ENCODE results near the gene RAD18.

Gene RAD18

GRCh38 chr3:8988791-8989558 is 25.7 kb upstream of the RAD18 start:
- TF ChIP-seq TAF1 (IDR thresholded peaks at IDR 0.05; ENCODE audit: borderline replicate concordance, insufficient read depth, low read length) (no peak), POLR2AphosphoS5 (IDR thresholded peaks at IDR 0.05; ENCODE audit: low read depth, low read length) (no peak), FOXP2 (optimal IDR thresholded peaks at IDR 0.05; ENCODE audit: borderline replicate concordance, extremely low read depth, extremely low read length, insufficient read depth) (no peak), REST (IDR thresholded peaks at IDR 0.05; ENCODE audit: insufficient read depth in 1 of 2, low read depth in 2 of 2, low read length in 2 of 2) (no peak), SIN3A (IDR thresholded peaks at IDR 0.05; ENCODE audit: borderline replicate concordance, insufficient read depth, low read length) (no peak)

- TF ChIP-seq FOXP2 (optimal IDR thresholded peaks at IDR 0.05; ENCODE audit: borderline replicate concordance, extremely low read depth, extremely low read length, insufficient read depth) (no peak), POLR2AphosphoS5 (IDR thresholded peaks at IDR 0.05; ENCODE audit: low read depth, low read length) (no peak), SIN3A (IDR thresholded peaks at IDR 0.05; ENCODE audit: borderline replicate concordance, insufficient read depth, low read length) (no peak)
Observed at GRCh38 chr3:8988384-8988655, 25.0 kb upstream of the RAD18 start.

- TF ChIP-seq REST (IDR thresholded peaks at IDR 0.05; ENCODE audit: insufficient read depth in 1 of 2, low read depth in 2 of 2, low read length in 2 of 2) (no peak), POLR2AphosphoS5 (IDR thresholded peaks at IDR 0.05; ENCODE audit: low read depth, low read length) (no peak), TAF1 (IDR thresholded peaks at IDR 0.05; ENCODE audit: borderline replicate concordance, insufficient read depth, low read length) (no peak), FOXP2 (optimal IDR thresholded peaks at IDR 0.05; ENCODE audit: borderline replicate concordance, extremely low read depth, extremely low read length, insufficient read depth) (no peak), SIN3A (IDR thresholded peaks at IDR 0.05; ENCODE audit: borderline replicate concordance, insufficient read depth, low read length) (no peak)
Observed at GRCh38 chr3:8987645-8988383, 24.5 kb upstream of the RAD18 start.

GRCh38 chr3:8987226-8987625 is 24.0 kb upstream of the RAD18 start:
- TF ChIP-seq POLR2AphosphoS5 (IDR thresholded peaks at IDR 0.05; ENCODE audit: low read depth, low read length): no peak
- TF ChIP-seq TAF1 (IDR thresholded peaks at IDR 0.05; ENCODE audit: borderline replicate concordance, insufficient read depth, low read length): no peak
- no peak for TF ChIP-seq SIN3A (IDR thresholded peaks at IDR 0.05; ENCODE audit: borderline replicate concordance, insufficient read depth, low read length)
- no peak for TF ChIP-seq FOXP2 (optimal IDR thresholded peaks at IDR 0.05; ENCODE audit: borderline replicate concordance, extremely low read depth, extremely low read length, insufficient read depth)
- TF ChIP-seq REST (IDR thresholded peaks at IDR 0.05; ENCODE audit: insufficient read depth in 1 of 2, low read depth in 2 of 2, low read length in 2 of 2): no peak

- TF ChIP-seq FOXP2 (optimal IDR thresholded peaks at IDR 0.05; ENCODE audit: borderline replicate concordance, extremely low read depth, extremely low read length, insufficient read depth) (no peak), TAF1 (IDR thresholded peaks at IDR 0.05; ENCODE audit: borderline replicate concordance, insufficient read depth, low read length) (no peak), SIN3A (IDR thresholded peaks at IDR 0.05; ENCODE audit: borderline replicate concordance, insufficient read depth, low read length) (no peak), POLR2AphosphoS5 (IDR thresholded peaks at IDR 0.05; ENCODE audit: low read depth, low read length) (no peak), REST (IDR thresholded peaks at IDR 0.05; ENCODE audit: insufficient read depth in 1 of 2, low read depth in 2 of 2, low read length in 2 of 2) (no peak)
Observed at GRCh38 chr3:8986741-8987140, 23.5 kb upstream of the RAD18 start.
